BE2C (cell line): ENCODE results near the gene SLX4IP.

Experiments used
- DNase-seq: peaks from one replicate; pipeline ENCODE4 v3.0.0-alpha.2; 2020
- H3K27me3 ChIP-seq: fragments of 250-450 bp; sonication (Bioruptor Pico); 2 replicates; pipeline ENCODE4 v1.5.1; 2020; ENCODE audit warnings: mild to moderate bottlenecking
- H3K36me3 ChIP-seq: fragments of 250-450 bp; sonication (Bioruptor Pico); 2 replicates; pipeline ENCODE4 v1.5.1; 2020; ENCODE audit warnings: mild to moderate bottlenecking
- H3K4me1 ChIP-seq: fragments of 250-450 bp; sonication (Bioruptor Pico); 2 replicates; pipeline ENCODE4 v1.5.1; 2020
- H3K4me3 ChIP-seq: 2 replicates; pipeline ENCODE4 v1.5.1; 2011; ENCODE audit warnings: low read depth, low read length
- H3K9me3 ChIP-seq: fragments of 250-450 bp; sonication (Bioruptor Pico); 2 replicates; pipeline ENCODE4 v1.5.1; 2020
- CTCF ChIP-seq: IDR thresholded peaks from 2 replicates; pipeline ENCODE4 v1.5.1; 2012; ENCODE audit warnings: mild to moderate bottlenecking, low read depth, low read length

SLX4IP gene

GRCh38 chr20:10642856-10643559 lies 207.9 kb downstream of the SLX4IP start:
- Histone ChIP-seq H3K36me3 (no peaks in the 10 kb centered on the region), H3K4me1 (peaks cover 26% of the 10 kb centered on the region), H3K9me3 (no peaks in the 10 kb centered on the region), H3K4me3 (no peak overlapping the region), H3K27me3 (no peaks in the 10 kb centered on the region)
- no peak for DNase-seq
- TF ChIP-seq CTCF, result no peak

DNA sequence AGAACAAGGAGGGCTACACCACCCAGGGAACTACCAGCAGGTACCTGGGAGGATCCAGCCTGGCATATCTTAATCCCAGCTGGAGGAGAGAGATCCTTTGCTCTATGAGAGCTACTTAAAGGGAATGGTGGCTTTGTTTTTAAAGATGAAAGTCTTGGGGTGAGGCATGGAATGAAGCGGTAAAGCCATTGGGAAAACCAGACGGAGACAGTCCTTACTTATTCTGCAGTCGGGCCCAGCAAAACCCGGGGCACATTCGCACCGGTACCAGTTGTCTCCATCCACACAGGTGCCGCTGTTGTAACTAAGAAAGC lies 208.4 kb downstream of the SLX4IP start:
- Histone ChIP-seq H3K9me3 (no peaks in the 10 kb centered on the region), H3K4me1 (peaks cover 26% of the 10 kb centered on the region), H3K36me3 (no peaks in the 10 kb centered on the region), H3K4me3 (no peak overlapping the region), H3K27me3 (no peaks in the 10 kb centered on the region)
- DNase-seq, result no peak
- TF ChIP-seq CTCF, result no peak

DNA sequence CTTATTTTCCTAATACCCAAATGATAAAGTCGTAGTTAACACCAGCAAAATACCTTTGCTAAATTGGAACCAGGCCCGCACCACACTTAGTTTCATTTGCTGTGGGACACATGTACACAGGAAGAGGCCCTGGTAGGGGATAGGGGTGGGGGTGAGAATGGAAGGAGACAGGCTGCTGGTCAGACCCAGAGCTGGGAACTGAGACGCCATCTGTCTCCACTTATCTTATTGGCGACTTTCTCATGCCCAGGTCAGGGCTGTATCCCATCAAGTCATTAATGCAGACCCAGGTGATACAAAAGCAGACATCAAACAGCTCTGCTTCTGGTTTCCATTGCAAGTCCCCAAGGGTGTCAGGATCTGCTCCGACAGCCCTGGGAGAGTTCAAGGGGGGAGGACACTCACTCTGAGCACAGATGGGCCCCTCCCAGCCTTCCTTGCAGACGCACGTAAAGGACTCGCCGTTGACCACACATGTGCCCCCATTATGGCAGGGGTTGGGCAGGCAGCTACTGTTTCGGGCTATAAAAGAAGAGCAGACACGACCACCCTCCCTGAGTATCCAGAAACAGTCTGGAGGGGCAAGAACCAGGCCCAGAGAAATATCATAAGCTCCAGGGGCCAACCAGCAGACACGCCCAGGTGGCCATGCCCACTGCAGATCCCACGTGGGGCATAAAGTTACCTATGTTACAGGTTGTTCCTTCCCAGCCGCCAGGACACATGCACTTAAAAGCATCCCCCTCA lies 209.5 kb downstream of the SLX4IP start:
- H3K4me1 ChIP-seq, result peaks cover 26% of the 10 kb centered on the region
- no peaks in the 10 kb centered on the region for H3K27me3 ChIP-seq
- no peak for TF ChIP-seq CTCF
- DNase-seq, result peak; percentile 58
- no peaks in the 10 kb centered on the region for H3K36me3 ChIP-seq
- H3K4me3 ChIP-seq, result no peak overlapping the region
- H3K9me3 ChIP-seq, result no peaks in the 10 kb centered on the region

- Histone ChIP-seq H3K27me3 (no peaks in the 10 kb centered on the region), H3K4me1 (peaks cover 26% of the 10 kb centered on the region), H3K9me3 (no peaks in the 10 kb centered on the region), H3K4me3 (no peak overlapping the region), H3K36me3 (no peaks in the 10 kb centered on the region)
- no peak for TF ChIP-seq CTCF
- DNase-seq, result no peak
These were observed 210.1 kb downstream of the SLX4IP start for GRCh38 chr20:10645205-10645570.

DNA sequence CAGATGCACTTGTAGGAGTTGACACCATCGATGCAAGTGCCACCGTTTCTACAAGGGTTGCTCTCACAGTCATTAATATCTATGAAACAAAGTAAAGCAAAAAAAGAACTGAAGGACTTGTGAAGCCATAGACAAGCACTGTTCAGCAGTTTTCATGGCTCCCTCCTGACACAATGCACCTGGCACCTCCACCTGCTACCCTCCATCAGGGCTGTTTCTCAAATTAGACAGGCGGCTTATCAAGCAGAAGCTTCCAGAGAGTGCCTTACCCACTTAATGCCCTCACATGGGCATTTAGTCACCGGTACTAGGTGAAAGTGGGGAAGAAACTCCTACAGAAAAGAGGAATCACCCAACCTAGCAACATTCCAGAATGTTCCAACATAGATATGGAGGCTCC lies 210.9 kb downstream of the SLX4IP start:
- Histone ChIP-seq H3K36me3 (no peaks in the 10 kb centered on the region), H3K4me3 (no peak overlapping the region), H3K9me3 (no peaks in the 10 kb centered on the region), H3K27me3 (no peaks in the 10 kb centered on the region), H3K4me1 (peaks cover 26% of the 10 kb centered on the region)
- no peak for DNase-seq
- no peak for TF ChIP-seq CTCF

DNA sequence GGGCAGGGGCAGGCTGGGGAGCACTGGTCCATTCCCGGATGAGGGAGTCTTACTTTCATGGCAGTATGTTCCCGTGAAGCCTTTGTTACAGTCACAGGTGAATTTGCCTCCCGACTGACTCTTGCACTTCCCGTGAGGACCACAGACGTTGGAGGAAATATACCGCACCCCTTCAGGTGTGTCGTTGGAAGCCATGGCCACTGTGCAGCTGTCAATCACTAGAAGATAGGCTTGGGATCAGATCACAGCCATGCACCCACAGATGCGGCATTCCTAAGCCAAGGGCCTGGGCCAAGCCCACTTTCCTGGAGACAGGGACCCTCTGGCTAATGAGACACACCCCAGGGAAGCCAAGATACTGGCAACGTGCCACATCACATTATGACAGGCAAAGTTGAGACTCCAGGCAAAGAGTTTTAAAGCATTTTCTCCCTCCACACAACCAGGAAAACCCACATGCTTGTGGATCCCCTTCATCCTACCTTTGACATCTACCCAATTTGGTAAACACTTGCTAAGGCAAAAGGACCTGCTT lies 211.8 kb downstream of the SLX4IP start:
- H3K9me3 ChIP-seq, result no peaks in the 10 kb centered on the region
- no peaks in the 10 kb centered on the region for H3K27me3 ChIP-seq
- DNase-seq, result no peak
- TF ChIP-seq CTCF, result no peak
- H3K4me1 ChIP-seq, result peaks cover 30% of the 10 kb centered on the region
- no peaks in the 10 kb centered on the region for H3K36me3 ChIP-seq
- no peak overlapping the region for H3K4me3 ChIP-seq
